ENCODE results near the gene ZNF566.

Gene ZNF566

GRCh38 chr19:36408101-36408500 lies 81.3 kb downstream of the ZNF566 start:
- Mint-ChIP-seq H3K4me3 (no peak overlapping the region), H3K4me1 (no peaks in the 10 kb centered on the region), H3K27ac (no peak overlapping the region), H3K36me3 (peaks cover 70% of the 10 kb centered on the region), H3K9me3 (peaks cover 40% of the 10 kb centered on the region), H3K27me3 (no peaks in the 10 kb centered on the region)

DNA sequence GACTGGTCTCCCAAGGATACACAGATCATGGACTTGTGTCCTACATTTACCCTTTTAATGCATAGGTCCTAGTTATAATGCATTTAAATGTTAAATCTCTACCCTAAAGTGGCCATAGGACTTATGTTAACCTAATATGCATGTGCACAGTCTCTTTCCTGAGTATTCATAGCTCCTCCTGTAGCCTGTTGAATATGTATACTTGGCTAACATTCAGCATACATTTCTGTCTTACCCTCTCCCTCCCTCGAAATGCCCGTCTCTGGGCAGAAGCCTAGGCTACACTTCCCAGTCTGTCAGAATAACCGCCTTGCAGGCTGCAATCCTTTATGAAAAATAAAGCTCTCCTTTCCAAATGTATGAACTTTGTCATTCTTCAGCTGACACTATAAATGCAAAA lies 84.9 kb downstream of the ZNF566 start:
- H3K27ac Mint-ChIP-seq = no peak overlapping the region
- peaks cover 77% of the 10 kb centered on the region for H3K36me3 Mint-ChIP-seq
- H3K4me3 Mint-ChIP-seq = no peak overlapping the region
- no peaks in the 10 kb centered on the region for H3K27me3 Mint-ChIP-seq
- H3K9me3 Mint-ChIP-seq = peaks cover 41% of the 10 kb centered on the region
- H3K4me1 Mint-ChIP-seq = no peaks in the 10 kb centered on the region

- Mint-ChIP-seq H3K4me1 (no peaks in the 10 kb centered on the region), H3K27ac (no peak overlapping the region), H3K27me3 (no peaks in the 10 kb centered on the region), H3K4me3 (no peak overlapping the region), H3K36me3 (peaks cover 76% of the 10 kb centered on the region), H3K9me3 (peaks cover 29% of the 10 kb centered on the region)
Measured at GRCh38 chr19:36401475-36401874, 87.9 kb downstream of the ZNF566 start.

DNA sequence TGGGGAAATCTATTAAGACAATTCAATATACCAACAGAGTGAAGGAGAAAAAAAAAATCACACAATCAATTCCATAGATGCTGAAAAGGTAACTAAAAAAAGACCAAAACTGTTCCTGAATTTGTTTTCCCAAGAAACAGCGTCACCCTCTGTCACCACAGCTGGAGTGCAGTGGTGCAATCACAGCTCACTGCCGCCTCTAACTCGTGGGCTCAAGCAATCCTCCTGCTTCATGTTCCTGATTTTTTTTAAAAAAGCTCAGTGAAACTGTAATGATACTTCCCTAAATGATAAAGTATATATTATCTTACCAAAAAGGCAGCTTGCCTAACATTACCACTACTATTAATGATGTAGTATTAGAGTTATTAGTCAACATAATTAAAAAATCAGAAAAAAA lies 90.8 kb downstream of the ZNF566 start:
- no peak overlapping the region for H3K4me3 Mint-ChIP-seq
- peaks cover 19% of the 10 kb centered on the region for H3K9me3 Mint-ChIP-seq
- peaks cover 75% of the 10 kb centered on the region for H3K36me3 Mint-ChIP-seq
- no peaks in the 10 kb centered on the region for H3K4me1 Mint-ChIP-seq
- H3K27ac Mint-ChIP-seq = no peak overlapping the region
- H3K27me3 Mint-ChIP-seq = no peaks in the 10 kb centered on the region

Data from activated naive CD4-positive, alpha-beta T cell treated with anti-CD3 and anti-CD28 coated beads, Interleukin-2, amount 50 U/mL, for 24 hours (primary cell).